ENCODE measurements around the gene PSMA6.
"Not testable (repeated sequence)": the region's sequence is repeated elsewhere in the genome, so short reads cannot be mapped to it uniquely, and the experiment has no call there.

The PSMA6 gene

DNA sequence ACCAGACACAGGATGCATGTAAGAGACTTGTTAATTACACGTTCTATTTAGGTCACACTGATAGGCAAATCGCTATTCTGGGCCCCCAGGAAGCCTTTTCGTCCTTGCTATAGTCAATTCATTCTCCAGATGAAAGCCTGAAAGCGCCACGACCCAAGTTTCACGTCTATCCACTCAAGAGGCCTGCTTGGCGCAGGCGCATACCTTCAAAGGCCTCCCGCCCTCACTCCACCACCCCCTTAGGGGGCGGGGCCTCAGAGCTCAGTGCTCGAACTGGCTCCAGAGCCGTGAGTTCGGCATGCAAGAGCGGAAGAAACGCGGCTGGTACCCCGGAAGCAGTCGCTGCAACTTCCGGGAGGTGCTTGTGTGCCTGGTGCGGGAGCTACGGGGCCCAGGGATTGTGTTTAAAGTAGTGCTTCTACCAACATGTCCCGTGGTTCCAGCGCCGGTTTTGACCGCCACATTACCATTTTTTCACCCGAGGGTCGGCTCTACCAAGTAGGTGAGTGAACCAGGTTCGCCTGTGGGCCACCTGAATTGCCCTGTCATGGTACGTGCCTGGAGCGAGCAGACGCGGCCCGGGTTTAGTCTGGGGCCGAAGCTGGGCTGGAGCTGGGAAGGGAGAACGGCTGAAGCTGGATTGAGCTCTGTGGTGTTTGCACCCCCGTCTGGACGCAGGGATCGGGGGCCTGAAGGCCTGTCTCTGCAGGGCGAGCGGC is at the start of gene PSMA6:
Gene PSMA6, plus strand, starts transcription at position 332 of the 719 bp plus-strand sequence. Its CDS starts 95 bp downstream, at position 427.
- DNase-seq (ENCODE audit: low spot score) = peak; percentile 99

DNA sequence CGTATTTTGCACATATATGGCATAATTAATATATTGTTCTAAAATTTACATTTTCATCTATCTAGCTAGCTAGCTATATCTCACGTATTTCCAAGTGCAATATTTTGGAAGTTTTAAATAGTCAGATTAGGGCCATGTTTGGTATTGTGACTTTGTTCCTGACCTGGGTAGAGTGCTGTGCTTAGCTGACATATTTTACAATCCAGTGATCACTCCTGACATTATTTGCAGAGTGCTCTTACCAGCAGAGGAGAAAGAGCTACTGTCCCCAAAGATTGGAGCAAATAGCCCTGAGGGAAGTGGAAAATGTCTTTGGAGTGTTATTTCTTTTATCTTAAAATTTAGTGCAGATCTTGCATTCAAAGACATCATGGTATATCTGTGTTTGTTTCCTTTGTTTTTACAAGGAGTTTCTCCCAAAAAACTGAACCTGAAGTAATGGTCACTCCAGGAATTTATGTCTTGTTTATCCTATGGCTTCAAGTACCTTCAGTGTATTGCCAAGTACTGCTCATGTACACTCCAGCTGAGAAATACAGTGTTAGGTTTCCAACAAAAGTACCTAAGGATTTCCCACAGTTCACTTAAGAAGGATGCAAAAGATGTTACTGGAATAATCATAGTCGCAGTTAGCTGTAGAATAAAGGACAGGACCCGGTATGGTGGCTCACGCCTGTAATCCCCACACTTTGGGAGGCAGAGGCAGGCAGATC is 49.4 kb upstream of the PSMA6 start:
- no peak for DNase-seq (ENCODE audit: low spot score)

GRCh38 chr14:35243956-35244355 is 48.2 kb upstream of the PSMA6 start:
- DNase-seq (ENCODE audit: low spot score) = no peak

- no peak for DNase-seq (ENCODE audit: low spot score)
Measured at GRCh38 chr14:35244542-35244941, 47.6 kb upstream of the PSMA6 start.

- DNase-seq (ENCODE audit: low spot score) = no peak
Measured at GRCh38 chr14:35245051-35245450, 47.1 kb upstream of the PSMA6 start.

- DNase-seq (ENCODE audit: low spot score) = no peak
Measured at GRCh38 chr14:35247777-35248475, 44.3 kb upstream of the PSMA6 start.

GRCh38 chr14:35248476-35248788 is 43.8 kb upstream of the PSMA6 start:
- DNase-seq (ENCODE audit: low spot score) = no peak

GRCh38 chr14:35250319-35250718 is 41.9 kb upstream of the PSMA6 start:
- no peak for DNase-seq (ENCODE audit: low spot score)

- DNase-seq (ENCODE audit: low spot score) = no peak
Measured at GRCh38 chr14:35252451-35252868, 39.7 kb upstream of the PSMA6 start.

GRCh38 chr14:35253056-35253455 is 39.1 kb upstream of the PSMA6 start:
- not testable (repeated sequence) for DNase-seq (ENCODE audit: low spot score)

GRCh38 chr14:35254034-35254622 is 38.1 kb upstream of the PSMA6 start:
- not testable (repeated sequence) for DNase-seq (ENCODE audit: low spot score)

- DNase-seq (ENCODE audit: low spot score) = peak; percentile 49
Measured at GRCh38 chr14:35254736-35255135, 37.4 kb upstream of the PSMA6 start.

DNA sequence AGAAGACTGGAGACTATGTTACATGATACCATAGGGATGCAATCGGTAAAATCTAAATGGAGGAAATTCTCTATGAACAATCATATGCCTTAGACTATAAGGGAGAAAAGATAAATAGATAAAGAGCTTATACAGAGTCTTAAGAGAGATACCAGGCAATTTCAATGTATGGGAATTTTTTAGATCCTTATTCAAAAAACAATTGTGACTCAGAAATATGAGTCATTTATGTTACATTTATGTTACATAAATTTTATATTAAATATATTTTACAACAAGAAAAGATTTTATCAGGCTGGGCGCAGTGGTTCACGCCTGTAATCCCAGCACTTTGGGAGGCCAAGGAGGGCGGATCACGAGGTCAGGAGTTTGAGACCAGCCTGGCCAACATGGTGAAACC is 36.5 kb upstream of the PSMA6 start:
- DNase-seq (ENCODE audit: low spot score) = no peak

GRCh38 chr14:35257809-35258208 is 34.4 kb upstream of the PSMA6 start:
- no peak for DNase-seq (ENCODE audit: low spot score)

DNA sequence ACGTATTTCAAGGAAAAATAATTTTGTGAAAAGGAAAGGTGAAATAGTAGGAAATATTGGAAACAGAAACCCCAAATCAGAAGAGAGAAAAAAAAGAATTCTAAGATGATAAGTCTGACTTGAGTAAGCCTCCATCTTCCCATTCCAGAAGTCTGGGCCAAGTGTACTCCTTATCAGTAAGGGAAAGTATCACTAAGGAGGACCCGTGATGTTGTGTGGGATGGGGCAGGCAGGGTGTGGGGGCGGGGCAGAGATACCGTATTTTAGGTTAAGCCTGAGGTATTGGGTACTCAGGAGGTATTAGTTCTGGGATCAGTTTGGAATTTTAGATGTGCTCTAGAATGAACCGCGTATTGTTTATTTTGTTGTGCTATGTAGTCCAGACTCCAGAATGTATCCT is 33.8 kb upstream of the PSMA6 start:
- DNase-seq (ENCODE audit: low spot score) = no peak

- DNase-seq (ENCODE audit: low spot score) = peak; percentile 49
Measured at GRCh38 chr14:35261774-35262173, 30.4 kb upstream of the PSMA6 start.

DNA sequence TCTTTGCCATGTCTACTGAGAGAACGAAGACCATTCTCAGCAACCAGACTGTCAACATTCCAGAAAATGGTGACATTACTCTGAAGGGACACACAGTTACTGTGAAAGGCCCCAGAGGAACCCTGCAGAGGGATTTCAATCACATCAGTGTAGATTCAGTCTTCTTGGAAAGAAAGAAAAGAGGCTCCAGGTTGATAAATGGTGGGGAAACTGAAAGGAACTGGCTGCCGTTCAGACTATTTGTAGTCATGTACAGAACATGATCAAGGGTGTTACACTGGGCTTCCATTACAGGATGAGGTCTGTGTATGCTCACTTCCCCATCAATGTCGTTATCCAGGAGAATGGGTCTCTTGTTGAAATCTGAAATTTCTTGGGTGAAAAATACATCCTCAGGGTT is 29.7 kb upstream of the PSMA6 start:
- DNase-seq (ENCODE audit: low spot score) = no peak

DNA sequence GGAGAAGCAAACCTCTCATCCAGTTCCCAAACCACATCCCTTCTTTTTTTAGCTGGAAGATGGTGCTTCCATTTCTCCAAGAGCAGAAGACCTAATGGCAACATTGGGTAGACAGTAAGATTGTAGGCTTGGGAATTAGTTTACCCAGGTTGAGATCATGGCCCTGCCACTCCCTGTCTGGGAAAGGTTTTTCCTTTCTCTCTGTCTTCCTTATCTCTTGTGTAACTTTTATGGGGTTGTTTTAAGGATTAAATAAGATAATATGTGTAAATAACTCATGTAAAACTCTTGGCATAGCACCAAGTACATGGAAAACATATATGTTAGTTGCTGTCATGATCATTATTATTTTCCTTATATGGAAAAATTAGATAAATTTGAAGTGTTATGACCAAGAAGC is 23.2 kb upstream of the PSMA6 start:
- DNase-seq (ENCODE audit: low spot score) = no peak

DNA sequence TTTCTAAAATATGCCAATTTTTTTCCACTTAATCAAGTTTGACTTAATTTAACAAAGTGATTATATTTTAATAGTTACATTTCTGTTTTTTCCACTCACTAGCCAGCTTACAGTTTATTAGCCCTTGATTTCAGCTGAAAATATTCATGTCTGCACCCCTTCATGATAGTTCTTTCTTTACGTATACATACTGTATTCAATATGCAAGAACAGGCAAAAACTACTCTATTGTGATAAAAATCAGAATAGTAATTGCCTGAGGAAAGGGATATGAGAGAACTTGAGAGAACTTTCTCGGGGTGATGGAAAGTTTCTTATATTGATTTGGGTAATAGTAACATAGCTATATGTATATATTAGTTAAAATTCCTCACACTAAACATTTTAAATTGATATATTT is 17.4 kb upstream of the PSMA6 start:
- DNase-seq (ENCODE audit: low spot score) = no peak

DNA sequence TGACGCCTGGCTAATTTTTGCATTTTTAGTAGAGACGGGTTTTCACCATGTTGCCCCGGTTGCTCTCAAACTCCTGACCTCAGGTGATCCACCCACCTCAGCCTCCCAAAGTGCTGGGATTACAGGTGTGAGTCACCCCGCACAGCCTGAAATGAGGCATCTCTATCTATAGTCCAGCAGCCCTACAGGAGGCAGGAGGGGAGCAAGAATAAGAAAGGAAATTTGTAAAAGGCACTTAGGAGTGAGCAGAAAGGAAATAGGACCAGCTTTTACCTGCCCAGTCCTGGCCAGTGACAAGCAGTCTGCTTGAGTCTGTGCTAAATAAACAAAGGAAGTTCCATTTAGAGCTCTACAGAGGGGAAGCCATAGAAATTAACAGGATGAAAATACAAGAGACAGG is 15.0 kb upstream of the PSMA6 start:
- peak; percentile 24 for DNase-seq (ENCODE audit: low spot score)

- DNase-seq (ENCODE audit: low spot score) = no peak
Measured at GRCh38 chr14:35279369-35279768, 12.8 kb upstream of the PSMA6 start.

- no peak for DNase-seq (ENCODE audit: low spot score)
Measured at GRCh38 chr14:35281341-35281740, 10.8 kb upstream of the PSMA6 start.

GRCh38 chr14:35284506-35284905 is 7.7 kb upstream of the PSMA6 start:
- DNase-seq (ENCODE audit: low spot score) = no peak
